Measurements from ENCODE around the gene WAPL.

WAPL gene

GRCh38 chr10:86522510-86522855 lies 891 bp upstream of the WAPL start:
- DNase-seq (ENCODE audit: low spot score): peak; percentile 10

- peak; percentile 40 for DNase-seq (ENCODE audit: low spot score)
Observed at GRCh38 chr10:86520871-86521677, 518 bp downstream of the WAPL start.

GRCh38 chr10:86518781-86519180 lies 2.8 kb downstream of the WAPL start:
- no peak for DNase-seq (ENCODE audit: low spot score)

- no peak for DNase-seq (ENCODE audit: low spot score)
Observed at GRCh38 chr10:86512137-86512536, 9.5 kb downstream of the WAPL start.

- DNase-seq (ENCODE audit: low spot score): no peak
Observed at GRCh38 chr10:86511027-86511865, 10.3 kb downstream of the WAPL start.

GRCh38 chr10:86509145-86509544 lies 12.4 kb downstream of the WAPL start:
- no peak for DNase-seq (ENCODE audit: low spot score)

GRCh38 chr10:86508217-86508616 lies 13.4 kb downstream of the WAPL start:
- no peak for DNase-seq (ENCODE audit: low spot score)

GRCh38 chr10:86506499-86506898 lies 15.1 kb downstream of the WAPL start:
- DNase-seq (ENCODE audit: low spot score): no peak

- no peak for DNase-seq (ENCODE audit: low spot score)
Observed at GRCh38 chr10:86506062-86506461, 15.5 kb downstream of the WAPL start.

- DNase-seq (ENCODE audit: low spot score): no peak
Observed at GRCh38 chr10:86504510-86504909, 17.1 kb downstream of the WAPL start.

GRCh38 chr10:86500846-86501245 lies 20.7 kb downstream of the WAPL start:
- no peak for DNase-seq (ENCODE audit: low spot score)

- no peak for DNase-seq (ENCODE audit: low spot score)
Observed at GRCh38 chr10:86498598-86498997, 23.0 kb downstream of the WAPL start.

- DNase-seq (ENCODE audit: low spot score): no peak
Observed at GRCh38 chr10:86497621-86498020, 24.0 kb downstream of the WAPL start.

GRCh38 chr10:86489960-86490612 lies 31.5 kb downstream of the WAPL start:
- no peak for DNase-seq (ENCODE audit: low spot score)

GRCh38 chr10:86489071-86489810 lies 32.4 kb downstream of the WAPL start:
- no peak for DNase-seq (ENCODE audit: low spot score)

- no peak for DNase-seq (ENCODE audit: low spot score)
Observed at GRCh38 chr10:86486856-86487255, 34.7 kb downstream of the WAPL start.

- DNase-seq (ENCODE audit: low spot score): no peak
Observed at GRCh38 chr10:86483664-86484063, 37.9 kb downstream of the WAPL start.

GRCh38 chr10:86481761-86482160 lies 39.8 kb downstream of the WAPL start:
- no peak for DNase-seq (ENCODE audit: low spot score)

- no peak for DNase-seq (ENCODE audit: low spot score)
Observed at GRCh38 chr10:86480571-86480970, 41.0 kb downstream of the WAPL start.

- DNase-seq (ENCODE audit: low spot score): no peak
Observed at GRCh38 chr10:86472061-86472460, 49.5 kb downstream of the WAPL start.

- DNase-seq (ENCODE audit: low spot score): no peak
Observed at GRCh38 chr10:86461963-86462804, 59.4 kb downstream of the WAPL start.

All from CD4-positive, alpha-beta T cell treated with Interleukin-2 at 100 ng/mL for 4 hours (primary cell).